SK-N-SH (cell line): Measurements from ENCODE around the gene ROBO1. TPM values are rescaled to one million over a fixed set of nuclear protein-coding genes. Genes with fewer than 3 reads are reported as not detected.

ENCODE experiments used
- CHD2 ChIP-seq: fragments of 150-350 bp; IDR thresholded peaks from 2 replicates; pipeline ENCODE4 v1.6.1; 2018; ENCODE audit warnings: low read length; ENCODE audit not compliant: partially characterized antibody
- CTCF ChIP-seq: fragments of 200-600 bp; sonication (generic); IDR thresholded peaks from 2 replicates; pipeline ENCODE4 v1.6.1; 2017; ENCODE audit warnings: antibody characterized with exemption, mild to moderate bottlenecking, moderate library complexity
- EZH2phosphoT487 ChIP-seq: fragments of 200-600 bp; sonication (generic); IDR thresholded peaks from 2 replicates; pipeline ENCODE4 v1.6.1; 2017; ENCODE audit warnings: low read depth, mixed run types, mild to moderate bottlenecking, antibody characterized with exemption, moderate library complexity, borderline replicate concordance
- FOXJ3 ChIP-seq: sonication (generic); formaldehyde crosslinking; IDR thresholded peaks from 2 replicates; pipeline ENCODE4 v1.5.1; 2020; ENCODE audit warnings: mild to moderate bottlenecking, missing genetic modification reagents
- GABPA ChIP-seq: IDR thresholded peaks from 2 replicates; pipeline ENCODE4 v1.4.0; 2012; ENCODE audit warnings: low read depth, mild to moderate bottlenecking
- IRF3 ChIP-seq: fragments of 150-350 bp; IDR thresholded peaks from 2 replicates; pipeline ENCODE4 v1.6.1; 2016; ENCODE audit warnings: mild to moderate bottlenecking, low read depth, low read length
- JUND ChIP-seq: IDR thresholded peaks from 2 replicates; pipeline ENCODE4 v1.4.0; 2012
- MAX ChIP-seq: IDR thresholded peaks from 2 replicates; pipeline ENCODE4 v1.4.0; 2012; ENCODE audit warnings: low read depth
- PBX3 ChIP-seq: IDR thresholded peaks from 2 replicates; pipeline ENCODE4; 2012
- POLR2AphosphoS5 ChIP-seq: IDR thresholded peaks from 2 replicates; pipeline ENCODE4 v1.6.1; 2012; ENCODE audit warnings: low read depth, low read length
- RAD21 ChIP-seq: IDR thresholded peaks from 2 replicates; pipeline ENCODE4 v1.6.1; 2012; ENCODE audit warnings: mild to moderate bottlenecking, low read length
- RCOR1 ChIP-seq: fragments of 150-350 bp; IDR thresholded peaks from 2 replicates; pipeline ENCODE4 v1.6.1; 2017; ENCODE audit warnings: antibody characterized with exemption, low read length
- RXRA ChIP-seq: IDR thresholded peaks from 2 replicates; pipeline ENCODE4 v1.4.0; 2012; ENCODE audit warnings: low read depth, mild to moderate bottlenecking, borderline replicate concordance
- SMC3 ChIP-seq: IDR thresholded peaks from 2 replicates; pipeline ENCODE4 v1.6.1; 2012; ENCODE audit warnings: low read depth, low read length, improper control_type of control experiment
- TAF1 ChIP-seq: IDR thresholded peaks from 2 replicates; pipeline ENCODE4 v1.6.1; 2012; ENCODE audit warnings: low read depth, mild to moderate bottlenecking, low read length, moderate library complexity, borderline replicate concordance
- TCF12 ChIP-seq: IDR thresholded peaks from 2 replicates; pipeline ENCODE4 v1.4.0; 2012
- TEAD4 ChIP-seq: IDR thresholded peaks from 2 replicates; pipeline ENCODE4 v1.4.0; 2012; ENCODE audit warnings: mild to moderate bottlenecking, borderline replicate concordance; ENCODE audit not compliant: insufficient read depth
- ZBTB33 ChIP-seq: IDR thresholded peaks from 2 replicates; pipeline ENCODE4 v1.4.0; 2012; ENCODE audit warnings: low read depth, borderline replicate concordance
- polyA plus RNA-seq, 3 experiments: library from polyadenylated mRNA; depleted of rRNA; stranded (reverse); fragments of >200 nt; gene quantifications; 2 replicates each; pipeline ENCODE4 v1.2.3, GENCODE V29; 2012

Gene ROBO1
- polyA plus RNA-seq, 1 of the 3 experiments (the other 2 are of a cell fraction), result 22.7 TPM

GRCh38 chr3:79040701-79041100, 727.1 kb downstream of the ROBO1 start (continued):
- TF ChIP-seq JUND (peak; percentile 86), TAF1 (no peak), GABPA (no peak), RAD21 (no peak), TCF12 (peak; percentile 96), RXRA (peak; percentile 66; the same call in 1 of the 2 replicates), FOXJ3 (CRISPR knock-in tag) (no peak), IRF3 (no peak), EZH2phosphoT487 (no peak), PBX3 (peak; percentile 91), ZBTB33 (no peak), CTCF (no peak), TEAD4 (peak; percentile 70; the same call in 1 of the 2 replicates), CHD2 (no peak), RCOR1 (no peak), SMC3 (no peak), MAX (peak; percentile 38; the same call in 1 of the 2 replicates), POLR2AphosphoS5 (peak; percentile 55; the same call in 1 of the 2 replicates)
